EH (cell line): Measurements from ENCODE around the gene PHACTR1.

ENCODE experiments used
- DNase-seq: peaks from one replicate; pipeline ENCODE4 v3.0.0-alpha.2; 2015; ENCODE audit warnings: low read depth

PHACTR1 gene

DNA sequence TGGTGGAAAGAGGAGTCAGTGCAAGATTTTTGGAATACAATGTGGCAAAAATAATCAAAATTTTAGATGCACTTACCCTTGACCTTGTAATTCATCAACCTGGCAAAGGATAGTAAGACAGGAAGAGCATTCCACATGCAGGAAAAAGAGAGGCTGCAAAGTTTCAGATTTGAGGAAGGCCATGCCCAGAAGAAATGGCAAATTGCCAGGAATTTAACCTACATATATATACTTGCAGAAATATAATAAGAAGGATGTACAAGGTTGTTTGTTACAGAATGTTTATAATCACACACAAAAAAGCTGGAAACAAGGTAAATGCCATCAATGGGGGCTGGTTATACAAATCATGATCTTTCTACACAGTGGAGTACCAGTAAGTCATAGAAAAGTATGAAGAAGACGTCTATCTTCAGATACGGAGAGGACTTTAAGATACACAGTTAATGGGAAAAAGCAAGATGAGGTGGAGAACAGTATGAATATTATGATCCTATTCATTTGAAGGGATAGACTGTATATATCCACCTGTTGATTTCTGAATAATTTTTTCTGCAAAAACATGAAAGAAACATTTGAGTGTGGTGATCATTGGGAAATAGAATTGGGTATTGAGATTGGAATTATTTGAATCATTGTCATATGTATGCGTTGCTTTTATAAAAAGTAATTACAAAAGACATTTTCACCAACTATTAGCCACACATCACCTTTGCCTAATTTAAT, 358.0 kb downstream of the PHACTR1 start:
- DNase-seq: no peak

DNA sequence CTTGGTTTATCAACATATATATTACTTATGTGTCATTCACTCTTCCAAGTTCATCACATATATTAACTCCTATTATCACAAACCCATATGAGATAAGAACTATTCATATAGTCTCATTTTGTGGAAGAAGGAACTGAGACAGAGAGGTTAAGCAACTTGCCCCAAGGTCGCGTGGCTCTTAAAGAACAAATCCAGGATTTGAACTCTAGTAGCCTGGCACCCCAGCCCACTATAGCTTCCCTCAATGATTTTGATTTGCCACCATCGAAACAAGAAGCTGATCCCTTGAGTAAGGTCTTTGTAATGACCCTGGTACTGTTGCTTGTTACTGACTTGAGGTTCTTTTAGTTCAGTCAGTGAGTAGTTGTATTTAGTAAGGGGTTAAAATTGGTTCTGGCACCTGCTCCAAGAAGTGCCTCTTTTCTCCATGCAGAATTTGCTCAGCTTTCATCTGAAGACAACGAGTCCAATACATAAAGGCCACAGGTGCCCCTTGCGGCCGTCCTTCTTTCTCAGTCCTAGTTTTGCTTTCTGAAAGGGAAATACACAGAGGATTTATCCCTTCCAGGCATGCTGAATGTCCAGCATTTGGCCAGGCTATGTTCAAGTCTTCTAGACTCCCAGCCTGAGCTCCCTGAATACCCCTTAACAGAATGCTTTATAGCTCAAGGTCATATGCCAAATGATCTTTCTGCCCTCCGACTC, 358.7 kb downstream of the PHACTR1 start:
- DNase-seq: no peak

DNA sequence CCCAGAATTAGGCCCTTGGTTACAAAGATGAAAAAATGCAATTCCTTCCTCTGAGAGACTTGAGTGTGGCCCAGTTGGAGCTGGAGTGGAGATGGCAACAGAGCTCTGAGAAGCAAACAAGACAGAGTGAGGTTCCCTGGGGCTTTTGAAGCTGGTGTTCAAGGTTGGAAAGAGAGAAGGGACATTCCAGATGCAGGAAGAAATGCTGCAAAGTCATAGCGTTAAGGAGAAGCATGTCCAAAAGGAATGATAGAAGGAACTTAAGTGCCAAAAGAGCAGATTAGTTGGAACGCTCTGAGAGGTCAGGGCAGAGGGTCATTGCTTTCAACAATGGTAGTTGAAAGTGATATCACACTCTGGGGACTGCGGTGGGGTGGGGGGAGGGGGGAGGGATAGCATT, 360.0 kb downstream of the PHACTR1 start:
- no peak for DNase-seq

DNA sequence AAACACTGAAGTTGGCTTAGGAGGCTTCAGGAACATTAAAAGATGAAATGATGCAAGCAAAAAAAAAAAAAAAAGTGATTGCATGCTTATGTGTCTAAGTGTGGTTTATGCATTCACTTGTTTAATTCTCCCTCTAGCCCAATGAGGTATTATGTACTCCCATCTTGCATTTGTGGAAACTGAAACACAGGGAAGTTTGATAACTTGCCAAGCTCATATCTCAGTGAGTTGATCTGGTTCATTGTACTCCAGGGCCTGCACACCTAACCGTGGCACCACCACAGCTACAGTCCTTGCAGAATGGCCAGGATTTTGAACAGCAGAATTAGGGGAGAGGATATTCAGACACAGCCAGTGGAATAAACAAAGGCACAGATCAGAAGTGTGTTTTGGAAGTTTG, 360.6 kb downstream of the PHACTR1 start:
- DNase-seq: no peak

DNA sequence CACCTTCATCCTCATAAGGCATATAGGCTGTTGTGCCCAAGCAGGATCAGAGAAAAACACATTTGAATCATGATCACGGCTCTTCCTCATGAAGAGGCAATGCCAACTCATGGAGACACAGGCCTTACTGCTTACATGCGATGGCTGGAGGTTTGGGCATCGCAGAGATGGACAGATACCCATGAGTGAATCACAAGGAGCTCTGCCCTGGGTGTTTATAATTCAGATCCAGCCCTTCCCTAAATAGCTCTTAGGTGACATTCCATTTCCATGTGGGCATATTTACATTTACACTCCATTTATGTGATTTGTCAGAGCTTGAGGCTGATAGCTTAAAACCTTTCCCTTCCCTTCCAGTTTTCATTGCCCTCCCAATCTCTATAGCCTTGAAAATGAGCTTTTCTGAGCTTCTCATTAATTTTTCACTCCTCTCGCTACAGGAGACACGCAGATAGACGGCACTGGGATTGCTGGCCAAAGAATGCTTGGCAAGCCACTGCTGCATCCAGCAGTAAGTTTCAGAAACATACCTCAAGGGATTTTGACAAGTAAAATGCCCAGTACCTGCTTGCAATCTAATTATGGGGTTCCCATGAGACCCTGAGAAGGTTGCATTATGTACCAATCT, 362.6 kb downstream of the PHACTR1 start:
- no peak for DNase-seq

DNA sequence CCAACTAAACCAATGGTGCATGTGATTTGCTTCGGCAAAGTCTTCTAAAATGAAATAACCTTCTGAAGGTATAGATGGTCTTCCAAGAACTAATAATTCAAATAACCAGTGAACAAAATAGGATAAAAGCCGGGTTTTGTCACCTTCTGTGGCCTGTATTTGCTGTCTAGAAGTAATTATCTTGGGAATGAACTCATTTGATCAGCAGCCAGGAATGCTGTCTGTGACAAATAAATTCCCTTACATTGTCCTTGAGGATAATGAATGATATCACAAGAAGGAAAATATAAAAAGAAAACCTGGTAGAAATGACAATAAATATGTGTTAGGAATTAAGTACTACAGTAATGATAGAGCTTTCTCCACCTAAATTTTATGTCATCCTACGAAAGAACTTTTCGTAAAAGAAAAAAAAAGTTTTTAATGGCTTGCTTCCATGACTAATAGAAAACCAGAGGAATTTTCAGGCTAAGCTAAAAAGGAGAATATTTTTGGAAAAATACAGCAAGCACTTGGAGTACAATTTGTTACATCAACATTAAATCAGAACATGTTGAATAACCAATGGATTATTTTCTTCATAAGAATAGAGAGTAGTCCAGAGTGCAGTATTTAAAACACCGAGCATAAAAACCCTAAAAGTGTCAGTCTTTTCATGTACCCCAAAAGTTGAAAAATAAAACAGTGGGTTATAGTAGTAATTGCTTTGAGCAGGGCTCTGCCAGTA, 364.1 kb downstream of the PHACTR1 start:
- no peak for DNase-seq

DNA sequence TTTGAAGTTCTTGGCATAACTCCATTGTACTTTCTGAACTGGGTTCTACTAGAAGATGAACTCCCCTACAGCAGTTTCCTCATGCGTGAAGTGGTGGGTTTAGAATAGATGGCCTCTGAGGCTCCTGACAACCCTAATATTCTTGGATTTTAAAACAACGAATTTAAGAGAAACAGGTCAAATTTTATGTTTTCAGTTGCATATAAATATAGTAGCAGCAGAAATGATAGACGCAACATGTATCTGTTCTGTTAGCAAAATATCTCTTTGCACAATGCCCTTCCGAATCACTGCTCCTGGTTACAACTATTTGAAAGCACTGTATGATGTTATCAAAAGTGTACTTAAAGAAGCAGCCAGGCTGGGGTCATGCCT, 364.6 kb downstream of the PHACTR1 start:
- DNase-seq: no peak

DNA sequence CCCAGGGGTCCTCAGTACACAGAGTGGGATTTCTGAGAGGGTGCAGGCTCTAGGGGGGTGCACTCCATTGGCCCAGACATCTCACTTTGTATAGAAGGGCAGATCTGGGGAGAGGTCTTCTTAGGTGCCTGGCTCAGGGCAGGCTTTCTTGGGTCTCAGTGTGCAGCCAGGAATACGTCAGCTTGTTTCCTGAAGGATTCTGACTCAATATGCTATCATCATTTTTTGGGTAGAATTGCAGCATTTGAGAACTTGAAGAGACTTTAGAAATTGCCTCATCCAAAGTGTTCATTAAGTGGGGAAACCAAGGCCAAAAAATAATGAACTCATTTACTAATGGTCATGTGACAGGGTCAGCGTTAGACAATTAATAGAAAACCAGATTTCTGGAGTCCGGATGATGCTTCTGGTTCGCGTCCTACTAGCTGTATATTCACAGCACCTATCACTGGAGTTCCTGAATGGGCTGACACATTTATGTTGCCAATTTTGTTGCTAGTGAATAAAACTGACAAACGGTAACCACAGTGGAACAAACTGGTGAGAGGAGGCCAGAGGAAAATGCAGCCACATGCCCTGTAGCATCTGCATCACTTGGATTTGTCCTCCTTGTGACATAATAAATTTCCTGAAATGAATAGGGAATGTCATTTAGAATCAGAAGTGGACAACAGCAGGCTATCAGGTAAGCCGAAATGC, 372.9 kb downstream of the PHACTR1 start:
- DNase-seq: no peak

DNA sequence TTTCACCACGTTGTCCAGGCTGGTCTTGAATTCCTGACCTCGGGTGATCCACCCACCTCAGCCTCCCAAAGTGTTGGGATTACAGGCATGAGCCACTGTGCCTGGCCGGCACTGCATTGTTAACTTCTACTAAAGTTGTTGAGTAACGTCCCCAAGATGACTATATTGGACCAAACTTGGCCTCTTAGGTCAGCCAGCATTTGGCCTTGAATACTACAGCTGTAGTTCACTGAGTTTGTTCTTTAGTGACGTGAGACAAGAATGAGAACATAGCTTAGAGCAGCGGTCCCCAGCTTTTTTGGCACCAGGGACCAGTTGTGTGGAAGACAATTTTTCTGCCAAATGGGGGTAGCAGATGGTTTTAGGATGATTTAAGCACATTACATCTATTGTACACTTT, 374.6 kb downstream of the PHACTR1 start:
- DNase-seq: no peak

DNA sequence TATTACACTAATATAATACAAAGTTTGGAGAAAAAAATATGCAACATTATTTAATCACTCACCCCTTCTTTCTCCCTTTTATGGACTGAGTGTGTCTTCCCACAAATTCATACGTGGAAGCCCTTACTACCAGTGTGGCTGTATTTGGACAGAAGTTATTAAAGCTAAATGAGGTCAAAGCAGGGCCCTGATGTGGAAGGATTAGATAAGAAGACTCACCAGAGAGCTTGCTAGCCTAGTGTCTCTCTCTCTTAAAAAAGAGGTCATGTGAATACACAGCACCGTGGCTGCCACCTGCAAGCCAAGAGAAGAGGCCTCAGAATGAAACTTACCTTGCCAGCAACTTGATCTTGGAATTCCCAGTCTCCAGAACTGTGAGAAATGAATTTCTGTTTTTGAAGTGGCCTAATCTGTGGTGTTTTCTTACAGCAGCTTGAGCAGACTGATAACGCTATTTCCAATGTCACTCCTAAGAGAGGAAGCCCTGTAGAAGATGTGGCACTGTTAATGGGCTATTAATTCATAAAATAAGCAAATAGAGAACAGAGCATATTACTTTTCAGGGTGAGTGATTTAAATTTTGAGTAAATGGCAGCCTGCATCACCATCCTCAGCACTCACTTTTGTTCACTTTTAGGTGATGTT, 378.3 kb downstream of the PHACTR1 start:
- no peak for DNase-seq

DNA sequence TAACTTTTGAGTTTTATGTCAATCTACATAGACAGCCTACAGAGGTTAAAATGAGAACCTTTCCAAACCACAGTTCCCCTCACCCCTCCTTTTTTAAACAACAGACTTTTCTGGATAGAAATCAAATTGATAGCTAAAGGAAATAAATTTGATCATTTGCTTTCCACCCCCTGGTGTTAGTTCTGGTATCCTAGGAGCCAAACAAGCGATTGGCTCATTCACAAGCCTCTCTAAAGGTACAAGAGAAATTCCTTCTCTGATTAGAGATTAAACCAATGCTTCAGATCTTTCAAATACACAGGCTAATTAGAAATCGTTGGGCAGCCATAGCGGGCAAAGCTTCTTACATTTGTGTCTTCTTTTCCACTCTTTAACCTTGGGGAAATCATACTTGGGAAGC, 379.5 kb downstream of the PHACTR1 start:
- DNase-seq: no peak

DNA sequence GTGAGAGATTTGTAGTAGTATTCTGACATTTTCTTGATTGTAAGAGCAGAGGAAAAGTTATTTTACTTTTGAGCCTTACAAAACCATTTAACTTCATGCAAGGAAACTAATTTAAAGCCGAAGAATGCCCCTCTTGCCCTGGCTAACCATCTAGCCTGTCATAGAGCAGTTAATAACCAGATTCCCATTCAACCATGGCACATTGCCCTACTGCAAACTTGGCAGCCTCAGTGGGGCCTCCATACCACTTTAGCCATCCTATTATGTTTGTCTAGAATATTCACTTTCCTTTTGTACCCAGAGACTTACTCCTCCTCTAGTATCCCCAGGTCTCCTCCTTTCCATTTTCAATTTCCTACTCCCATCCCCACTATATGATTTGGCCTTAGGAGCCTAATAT, 380.9 kb downstream of the PHACTR1 start:
- no peak for DNase-seq

DNA sequence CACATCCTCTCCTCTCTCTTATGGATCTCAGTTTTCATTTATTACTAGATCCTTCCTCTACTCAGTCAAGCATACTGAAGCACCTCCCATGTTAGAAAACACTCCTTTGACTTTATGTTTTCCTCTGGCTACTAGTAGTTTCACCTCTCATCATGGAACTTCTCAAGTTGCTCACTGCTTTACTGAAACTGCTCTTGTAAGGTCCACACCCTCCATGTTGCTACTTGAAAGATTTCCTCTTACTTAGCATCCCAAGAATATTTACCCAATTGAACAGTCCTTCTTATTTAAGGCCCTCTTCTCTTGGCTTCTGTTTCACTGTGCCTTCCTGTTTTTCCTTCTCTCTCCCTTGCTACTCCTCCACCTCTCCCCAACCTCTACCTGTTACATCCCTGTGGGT, 381.4 kb downstream of the PHACTR1 start:
- DNase-seq: no peak

DNA sequence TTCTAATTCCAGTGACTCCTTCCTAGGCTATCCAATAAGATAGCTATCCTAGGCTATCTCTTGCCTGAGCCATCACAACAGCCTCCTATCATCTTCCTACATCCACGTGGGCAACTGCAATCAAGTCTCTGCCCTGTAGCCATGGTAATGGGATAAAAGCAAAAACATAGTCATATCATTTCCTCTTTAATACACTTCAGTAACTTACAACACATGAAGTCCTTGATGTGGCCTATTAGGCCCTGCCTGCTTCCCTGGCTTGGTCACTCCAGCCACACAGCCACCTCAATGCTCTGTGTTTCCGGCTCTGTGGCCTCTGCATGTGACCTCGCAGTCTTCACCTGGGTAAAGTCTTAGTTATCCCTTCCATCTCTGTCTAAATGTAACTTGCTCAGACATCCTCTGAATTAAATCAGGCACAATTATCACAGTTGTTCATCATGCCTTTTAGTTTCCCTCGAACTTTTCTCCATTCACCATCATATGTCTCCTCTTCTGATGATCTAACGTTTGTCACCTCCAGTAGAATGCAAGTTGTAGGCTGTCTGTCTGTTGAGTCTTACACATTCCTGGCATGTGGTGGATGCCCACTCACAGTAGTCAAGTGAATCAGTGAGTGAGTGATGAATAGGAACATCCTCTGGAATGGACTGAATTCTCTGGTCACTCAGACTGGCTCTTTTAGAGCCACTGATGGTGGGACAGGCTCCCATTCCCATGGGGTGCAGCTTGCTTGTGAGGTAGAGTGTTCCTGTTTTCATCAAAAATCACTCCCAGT, 382.4 kb downstream of the PHACTR1 start:
- DNase-seq: no peak

DNA sequence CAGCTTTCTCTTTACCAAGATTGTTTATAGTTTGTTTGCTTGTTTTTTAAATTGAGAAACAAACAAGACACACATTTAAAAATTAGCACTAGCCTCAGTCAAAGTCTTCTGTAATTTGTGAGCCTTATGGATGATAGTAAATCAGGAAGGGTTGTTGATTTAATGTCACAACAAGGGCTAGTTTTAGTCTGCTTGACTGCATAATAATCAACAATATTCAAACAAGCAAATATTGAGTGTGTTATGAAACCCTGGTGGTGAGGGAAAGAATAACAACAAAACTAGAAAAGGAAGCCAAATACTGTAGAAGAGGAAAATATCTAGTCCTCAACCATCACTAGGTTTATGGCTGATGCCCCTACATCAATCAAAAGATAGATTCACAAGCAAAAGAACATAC, 383.2 kb downstream of the PHACTR1 start:
- no peak for DNase-seq

DNA sequence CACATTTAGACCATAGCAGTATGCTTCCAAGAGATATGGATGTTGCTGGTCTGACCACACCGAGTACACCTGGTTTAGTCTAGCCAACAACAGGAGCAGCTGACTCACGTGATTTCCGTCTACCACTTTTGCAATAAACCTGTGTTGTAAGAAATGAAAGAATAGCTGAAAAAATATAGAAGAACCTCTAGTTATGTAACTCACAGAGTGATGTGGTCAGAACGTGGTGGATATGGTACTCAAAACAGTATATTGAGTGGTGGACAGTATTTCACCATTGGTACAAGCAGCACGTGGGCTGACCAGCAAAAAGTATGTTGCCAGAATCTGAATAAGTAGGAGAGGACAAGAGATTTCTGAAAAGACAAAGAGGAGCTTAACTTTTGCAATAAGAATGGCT, 384.8 kb downstream of the PHACTR1 start:
- no peak for DNase-seq

DNA sequence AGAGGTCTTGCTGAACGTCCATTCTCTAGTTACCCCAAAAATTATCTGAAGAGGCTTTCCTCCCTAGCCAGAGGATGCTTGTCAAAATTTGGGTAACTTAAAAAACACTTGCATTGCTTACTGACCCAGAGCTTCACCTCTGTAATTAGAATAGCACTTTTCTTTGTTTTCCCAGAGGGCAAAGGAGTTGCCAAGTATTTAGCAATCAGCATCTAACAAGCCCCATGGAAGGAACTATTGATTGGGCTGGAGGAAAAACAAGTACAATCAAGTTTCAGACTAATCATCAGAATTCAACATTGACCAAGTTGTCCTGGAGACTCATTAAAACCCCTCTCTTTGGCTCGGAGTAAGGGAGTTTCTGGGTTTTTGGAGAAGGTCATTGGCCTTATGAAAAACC, 385.4 kb downstream of the PHACTR1 start:
- no peak for DNase-seq

DNA sequence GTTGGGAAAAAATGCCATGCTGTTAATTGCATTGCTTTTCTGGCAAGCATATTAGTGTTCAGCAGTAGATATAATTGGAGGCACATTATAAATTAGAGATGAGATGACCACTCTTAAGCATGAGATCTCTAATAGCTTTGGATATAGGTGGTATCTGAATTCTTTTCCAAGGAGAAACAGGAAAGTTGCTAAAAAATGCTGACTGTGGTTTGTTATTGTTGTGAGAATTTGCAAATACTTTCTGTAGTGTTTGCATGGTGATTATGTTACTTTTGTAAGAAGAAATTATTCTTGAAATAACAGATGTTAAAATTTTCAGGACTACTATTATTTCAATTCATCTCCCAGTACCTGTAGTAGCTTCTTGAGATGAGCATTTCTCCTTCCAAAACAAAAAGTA, 386.6 kb downstream of the PHACTR1 start:
- DNase-seq: no peak

DNA sequence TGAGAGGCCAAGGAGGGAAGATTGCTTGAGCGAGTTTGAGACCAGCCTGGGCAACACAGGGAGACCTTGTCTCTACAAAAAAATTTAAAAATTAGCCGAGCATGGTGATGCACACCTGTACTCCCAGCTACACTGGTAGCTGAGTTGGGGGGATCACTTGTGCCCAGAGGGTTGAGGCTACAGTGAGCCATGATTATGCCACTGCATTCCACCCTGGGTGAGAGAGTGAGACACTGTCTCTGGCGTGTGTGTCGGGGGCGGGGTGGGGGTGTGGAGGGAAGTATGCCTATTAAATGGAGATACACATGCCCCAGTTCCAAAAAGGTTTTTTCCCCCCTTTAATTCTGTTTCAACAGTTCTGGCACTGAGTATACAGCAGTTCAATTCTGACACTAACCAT, 388.6 kb downstream of the PHACTR1 start:
- no peak for DNase-seq

DNA sequence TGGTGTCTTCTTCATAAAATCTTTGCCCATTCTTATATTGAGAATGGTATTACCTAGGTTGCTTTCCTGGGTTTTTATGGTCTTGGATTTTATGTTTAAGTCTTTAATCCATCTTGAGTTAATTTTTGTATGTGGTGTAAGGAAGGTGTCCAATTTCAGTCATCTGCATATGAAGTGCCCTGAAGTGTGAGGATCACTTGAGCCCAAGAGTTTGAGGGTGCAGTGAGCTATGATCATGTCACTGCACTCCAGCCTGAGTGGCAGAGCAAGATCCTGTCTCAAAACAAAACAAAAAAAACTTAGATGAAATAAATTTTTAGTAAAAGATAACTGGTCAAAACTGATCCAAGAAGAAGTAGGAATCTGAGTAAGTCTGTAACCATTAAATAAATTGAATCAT, 396.4 kb downstream of the PHACTR1 start:
- no peak for DNase-seq

DNA sequence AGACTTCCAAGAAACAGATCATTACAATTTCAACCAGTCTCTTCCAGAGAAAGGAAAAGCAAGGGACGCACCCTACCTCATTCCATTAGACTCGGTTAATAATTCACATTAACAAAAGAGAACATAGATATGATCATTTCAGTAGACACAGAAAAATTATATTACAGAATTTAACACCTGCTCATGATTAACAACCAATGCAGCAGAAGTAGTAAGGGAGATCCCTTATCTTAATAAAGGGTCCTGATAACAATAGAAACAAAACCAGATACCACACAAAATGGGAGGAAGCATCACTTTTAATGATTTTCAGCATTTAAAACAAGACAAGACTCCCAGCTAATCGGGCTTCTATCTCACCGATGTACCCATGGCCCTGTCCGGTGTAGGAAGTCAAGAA, 396.8 kb downstream of the PHACTR1 start:
- no peak for DNase-seq
